ENCODE data around the gene DGLUCY.
"Not testable (repeated sequence)": the region's sequence is repeated elsewhere in the genome, so short reads cannot be mapped to it uniquely, and the experiment has no call there.

DGLUCY gene

GRCh38 chr14:91154851-91155625 lies 41.2 kb downstream of the DGLUCY start:
- in situ Hi-C loops (cut with MboI; ENCODE audit: low sequenced_read_pairs, unreplicated experiment), result no loop called here
- no peak for DNase-seq (ENCODE audit: low spot score)
- TF ChIP-seq CTCF (IDR thresholded peaks at IDR 0.05; ENCODE audit: borderline replicate concordance, control extremely low read depth, extremely low read depth, insufficient read depth, missing control alignments), result no peak

GRCh38 chr14:91155626-91156089 lies 41.8 kb downstream of the DGLUCY start:
- TF ChIP-seq CTCF (IDR thresholded peaks at IDR 0.05; ENCODE audit: borderline replicate concordance, control extremely low read depth, extremely low read depth, insufficient read depth, missing control alignments), result no peak
- DNase-seq (ENCODE audit: low spot score), result no peak
- in situ Hi-C loops (cut with MboI; ENCODE audit: low sequenced_read_pairs, unreplicated experiment), result no loop called here

GRCh38 chr14:91156142-91156666 lies 42.3 kb downstream of the DGLUCY start:
- in situ Hi-C loops (cut with MboI; ENCODE audit: low sequenced_read_pairs, unreplicated experiment); DNase-seq (ENCODE audit: low spot score): not testable (repeated sequence)

- in situ Hi-C loops (cut with MboI; ENCODE audit: low sequenced_read_pairs, unreplicated experiment); DNase-seq (ENCODE audit: low spot score): not testable (repeated sequence)
These were observed 43.0 kb downstream of the DGLUCY start for GRCh38 chr14:91156877-91157276.

DNA sequence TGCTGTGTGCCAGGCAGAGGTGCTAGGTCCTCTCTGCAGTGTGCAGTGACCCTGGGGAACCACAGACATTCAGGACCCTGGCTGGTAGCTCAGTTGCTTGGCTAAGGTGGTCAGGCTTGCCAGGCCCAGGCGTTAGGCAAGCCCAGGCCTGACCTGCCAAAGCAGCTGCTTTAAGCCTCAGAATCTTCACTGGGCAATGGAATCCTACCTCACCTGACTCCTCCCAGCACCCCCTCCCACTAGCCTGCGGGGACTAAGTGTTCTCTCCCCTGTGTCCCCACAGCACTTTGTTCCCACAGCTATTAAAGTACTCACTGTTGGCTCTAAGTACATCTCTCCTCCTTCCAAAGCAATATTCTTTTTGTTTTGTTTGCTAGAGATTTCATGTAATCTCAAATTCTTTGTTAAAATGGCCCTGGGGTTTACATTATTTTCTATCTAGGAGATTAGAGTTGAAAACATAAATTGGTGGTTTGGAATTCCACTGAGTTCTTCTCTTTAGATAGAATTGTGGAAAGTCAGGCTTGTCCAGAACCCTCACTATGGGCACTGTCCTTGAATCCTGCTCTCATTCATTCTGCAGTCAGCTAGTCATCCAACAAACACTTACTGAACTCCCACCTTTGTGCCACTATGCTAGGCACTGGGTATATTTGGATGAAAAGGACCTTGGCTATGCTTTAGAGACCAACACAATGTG lies 44.4 kb downstream of the DGLUCY start:
- DNase-seq (ENCODE audit: low spot score), result no peak
- in situ Hi-C loops (cut with MboI; ENCODE audit: low sequenced_read_pairs, unreplicated experiment), result no loop called here
- TF ChIP-seq CTCF (IDR thresholded peaks at IDR 0.05; ENCODE audit: borderline replicate concordance, control extremely low read depth, extremely low read depth, insufficient read depth, missing control alignments), result no peak

- in situ Hi-C loops (cut with MboI; ENCODE audit: low sequenced_read_pairs, unreplicated experiment), result no loop called here
- no peak for DNase-seq (ENCODE audit: low spot score)
- no peak for TF ChIP-seq CTCF (IDR thresholded peaks at IDR 0.05; ENCODE audit: borderline replicate concordance, control extremely low read depth, extremely low read depth, insufficient read depth, missing control alignments)
These were observed 45.3 kb downstream of the DGLUCY start for GRCh38 chr14:91159182-91159581.

- DNase-seq (ENCODE audit: low spot score), result no peak
- in situ Hi-C loops (cut with MboI; ENCODE audit: low sequenced_read_pairs, unreplicated experiment), result no loop called here
- no peak for TF ChIP-seq CTCF (IDR thresholded peaks at IDR 0.05; ENCODE audit: borderline replicate concordance, control extremely low read depth, extremely low read depth, insufficient read depth, missing control alignments)
These were observed 46.0 kb downstream of the DGLUCY start for GRCh38 chr14:91159906-91160305.

All from GM13976 (cell line).